Iris pigment epithelial cell (primary cell): ENCODE data around the gene FLACC1.
"Not testable (repeated sequence)": the region's sequence is repeated elsewhere in the genome, so short reads cannot be mapped to it uniquely, and the experiment has no call there.

Experiments used
- DNase-seq: peaks from one replicate; pipeline ENCODE4 v3.0.0-alpha.2; 2011; ENCODE audit warnings: low read depth

The FLACC1 gene

GRCh38 chr2:201254081-201254730 is 102.9 kb downstream of the FLACC1 start:
- DNase-seq: peak; percentile 71

GRCh38 chr2:201250741-201251140 is 106.4 kb downstream of the FLACC1 start:
- DNase-seq: no peak

GRCh38 chr2:201249889-201250288 is 107.3 kb downstream of the FLACC1 start:
- no peak for DNase-seq

DNA sequence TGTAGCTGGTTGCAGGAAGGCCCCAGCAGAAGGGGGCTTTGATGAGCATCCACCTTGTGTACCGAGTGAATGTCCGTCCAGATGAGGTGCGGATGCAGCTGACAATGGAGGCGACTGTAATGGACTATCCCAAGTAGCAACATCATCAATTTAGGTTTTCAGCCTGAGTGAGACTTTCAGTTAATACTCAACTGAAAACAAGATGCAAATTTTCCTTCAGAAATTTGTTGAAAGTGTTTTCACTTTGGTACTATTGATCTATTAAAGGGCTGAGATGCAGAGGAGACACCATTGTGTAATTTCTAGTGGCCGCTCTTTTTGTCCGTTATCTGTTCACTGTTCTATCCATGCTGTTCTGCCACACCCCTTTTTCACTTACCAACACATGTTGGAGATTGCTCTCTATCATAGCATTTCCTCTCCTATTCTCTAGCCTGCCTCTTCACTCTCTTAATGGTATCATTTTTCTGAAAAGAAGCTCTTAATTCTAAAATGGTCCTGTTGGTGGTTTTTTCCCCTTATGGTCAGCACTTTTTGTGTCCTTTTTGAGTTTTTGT is 108.8 kb downstream of the FLACC1 start:
- no peak for DNase-seq

DNA sequence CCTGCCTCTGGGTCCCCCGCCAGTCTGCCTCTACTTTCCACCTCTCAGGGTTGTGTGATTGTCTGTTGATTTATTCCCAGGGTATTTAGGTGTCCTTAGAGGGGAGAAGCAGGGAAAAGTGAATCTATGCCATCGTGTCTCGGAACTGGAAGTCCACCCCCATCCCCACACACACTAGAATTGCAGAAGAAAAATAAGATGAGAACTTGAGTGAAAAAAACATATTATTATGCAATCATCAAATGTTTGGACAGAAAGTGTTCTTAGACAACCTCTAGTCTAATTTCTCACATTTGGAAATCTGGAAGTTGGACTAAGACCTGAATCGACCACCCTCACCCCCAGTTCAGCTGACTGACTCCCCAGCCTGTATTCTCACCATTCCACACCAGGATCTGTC is 110.9 kb downstream of the FLACC1 start:
- DNase-seq: no peak

GRCh38 chr2:201244829-201245228 is 112.3 kb downstream of the FLACC1 start:
- DNase-seq: no peak

GRCh38 chr2:201242571-201243277 is 114.4 kb downstream of the FLACC1 start:
- no peak for DNase-seq

GRCh38 chr2:201239167-201239935 is 117.8 kb downstream of the FLACC1 start:
- not testable (repeated sequence) for DNase-seq
